Bronchial epithelial cell (primary cell): ENCODE data around the gene SLC5A5. TPM values are rescaled to one million over a fixed set of nuclear protein-coding genes. Genes with fewer than 3 reads are reported as not detected.

Experiments
- DNase-seq: peaks from one replicate; pipeline ENCODE4 v3.0.0-alpha.2; 2010; ENCODE audit warnings: low read depth
- FAIRE-seq: peaks from 2 replicates; lab custom pipeline; 2011; peaks lifted over from hg19 to GRCh38; lab: Jason Lieb, UNC
- H3K27me3 ChIP-seq: 2 replicates; pipeline ENCODE4 v1.5.1; 2011; ENCODE audit warnings: low read length; ENCODE audit not compliant: control insufficient read depth, insufficient read depth
- H3K36me3 ChIP-seq: 2 replicates; pipeline ENCODE4 v1.5.1; 2011; ENCODE audit warnings: low read length; ENCODE audit not compliant: control insufficient read depth, insufficient read depth
- H3K4me3 ChIP-seq: 2 replicates; pipeline ENCODE4 v1.5.1; 2011; ENCODE audit warnings: mild to moderate bottlenecking, low read depth, low read length, control low read depth
- total RNA-seq: library from RNA; depleted of rRNA; stranded (reverse); fragments of >200 nt; gene quantifications from 2 replicates; pipeline ENCODE4 v1.2.1, GENCODE V29; 2014
- TF ChIP-seq, protein P1 (sequence below): IDR thresholded peaks from 2 replicates; pipeline ENCODE4 v1.5.1; 2011; ENCODE audit warnings: mild to moderate bottlenecking, moderate library complexity, low read length, control low read depth, inconsistent platforms; ENCODE audit not compliant: insufficient read depth, severe bottlenecking

The SLC5A5 gene
- total RNA-seq, 1 donor from 2014 or later = under 0.01 TPM

DNA sequence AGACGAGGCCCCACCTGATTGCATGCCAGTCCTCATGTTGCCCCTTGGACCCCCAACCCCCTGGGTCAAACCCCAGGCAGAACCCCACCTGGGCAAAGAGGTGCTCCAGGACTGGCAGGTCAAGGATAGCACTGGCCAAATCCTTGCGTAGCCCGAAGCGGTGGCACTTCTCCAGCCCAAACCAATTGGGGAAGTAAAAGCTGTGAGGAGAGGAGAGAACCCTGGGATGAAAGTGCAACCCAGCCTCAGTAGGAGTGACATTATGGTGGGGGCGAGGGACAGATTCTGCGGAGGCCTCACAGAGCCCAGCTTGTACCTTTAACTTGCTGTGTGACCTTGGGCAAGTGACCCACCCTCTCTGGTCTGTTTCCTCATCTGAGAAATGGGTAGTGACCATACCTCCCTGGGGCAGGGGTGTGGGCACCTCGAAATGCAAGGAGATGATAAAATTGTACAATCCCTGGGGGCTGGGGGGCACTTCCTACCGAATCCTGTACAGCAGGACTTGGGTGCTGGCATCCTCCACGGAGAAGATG is 28.4 kb upstream of the SLC5A5 start:
- H3K4me3 ChIP-seq = no peak overlapping the region
- no peak for DNase-seq
- H3K27me3 ChIP-seq = no peaks in the 10 kb centered on the region
- TF ChIP-seq, protein P1, sequence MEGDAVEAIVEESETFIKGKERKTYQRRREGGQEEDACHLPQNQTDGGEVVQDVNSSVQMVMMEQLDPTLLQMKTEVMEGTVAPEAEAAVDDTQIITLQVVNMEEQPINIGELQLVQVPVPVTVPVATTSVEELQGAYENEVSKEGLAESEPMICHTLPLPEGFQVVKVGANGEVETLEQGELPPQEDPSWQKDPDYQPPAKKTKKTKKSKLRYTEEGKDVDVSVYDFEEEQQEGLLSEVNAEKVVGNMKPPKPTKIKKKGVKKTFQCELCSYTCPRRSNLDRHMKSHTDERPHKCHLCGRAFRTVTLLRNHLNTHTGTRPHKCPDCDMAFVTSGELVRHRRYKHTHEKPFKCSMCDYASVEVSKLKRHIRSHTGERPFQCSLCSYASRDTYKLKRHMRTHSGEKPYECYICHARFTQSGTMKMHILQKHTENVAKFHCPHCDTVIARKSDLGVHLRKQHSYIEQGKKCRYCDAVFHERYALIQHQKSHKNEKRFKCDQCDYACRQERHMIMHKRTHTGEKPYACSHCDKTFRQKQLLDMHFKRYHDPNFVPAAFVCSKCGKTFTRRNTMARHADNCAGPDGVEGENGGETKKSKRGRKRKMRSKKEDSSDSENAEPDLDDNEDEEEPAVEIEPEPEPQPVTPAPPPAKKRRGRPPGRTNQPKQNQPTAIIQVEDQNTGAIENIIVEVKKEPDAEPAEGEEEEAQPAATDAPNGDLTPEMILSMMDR = no peak
- no peak for FAIRE-seq
- no peaks in the 10 kb centered on the region for H3K36me3 ChIP-seq

DNA sequence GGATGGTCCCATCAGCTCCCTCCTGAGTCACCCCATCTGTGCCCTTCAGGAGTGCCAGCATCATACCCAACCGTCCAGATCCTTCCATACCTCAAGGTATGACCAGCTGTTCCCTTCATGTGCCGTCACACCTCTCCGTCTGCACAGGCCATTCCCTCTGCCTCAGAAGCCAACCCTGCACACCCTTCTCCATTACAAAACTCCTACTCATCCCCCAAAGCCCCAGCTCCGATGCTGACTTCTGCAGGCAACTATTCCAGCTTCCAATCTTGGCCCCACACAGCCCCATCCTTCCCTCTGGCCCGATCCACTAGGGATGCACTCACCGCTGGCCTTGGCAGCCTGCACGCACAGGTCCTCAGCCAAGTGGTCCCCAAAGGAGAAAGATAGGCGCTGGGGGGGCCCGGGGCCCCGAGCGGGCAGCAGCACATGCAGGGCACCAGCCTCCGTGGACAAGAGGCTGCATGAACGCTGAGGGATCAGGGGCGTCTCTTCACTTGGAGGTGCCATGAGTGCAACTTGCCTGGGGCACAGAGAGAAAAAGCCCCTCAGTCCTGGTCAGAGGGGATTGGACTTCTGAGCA is 27.7 kb upstream of the SLC5A5 start:
- TF ChIP-seq, protein P1 = no peak
- H3K27me3 ChIP-seq = no peaks in the 10 kb centered on the region
- FAIRE-seq (peak; percentile 84), DNase-seq (no peak)
- H3K4me3 ChIP-seq = no peak overlapping the region
- no peaks in the 10 kb centered on the region for H3K36me3 ChIP-seq

DNA sequence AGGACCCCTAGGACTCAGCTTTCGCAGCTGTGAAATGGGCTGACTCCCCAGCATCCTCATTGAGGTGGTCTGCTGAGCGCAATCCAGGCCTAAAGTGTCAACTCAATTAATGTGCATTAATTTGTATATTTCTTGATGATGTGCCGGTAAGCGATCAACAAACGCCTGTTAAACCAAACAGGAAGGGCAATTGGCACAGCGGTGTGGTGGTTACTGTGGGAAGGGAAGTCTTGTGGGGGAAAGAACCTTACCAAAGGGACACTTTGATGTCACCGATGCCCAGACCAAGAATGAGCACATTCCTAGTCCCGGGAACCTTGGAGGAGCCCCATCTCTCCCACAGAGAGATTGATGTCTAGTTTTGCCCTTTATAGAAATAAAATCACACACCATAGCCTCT is 25.6 kb upstream of the SLC5A5 start:
- DNase-seq (no peak), FAIRE-seq (no peak)
- Histone ChIP-seq H3K4me3 (no peak overlapping the region), H3K36me3 (no peaks in the 10 kb centered on the region), H3K27me3 (no peaks in the 10 kb centered on the region)
- TF ChIP-seq, protein P1 = no peak

DNA sequence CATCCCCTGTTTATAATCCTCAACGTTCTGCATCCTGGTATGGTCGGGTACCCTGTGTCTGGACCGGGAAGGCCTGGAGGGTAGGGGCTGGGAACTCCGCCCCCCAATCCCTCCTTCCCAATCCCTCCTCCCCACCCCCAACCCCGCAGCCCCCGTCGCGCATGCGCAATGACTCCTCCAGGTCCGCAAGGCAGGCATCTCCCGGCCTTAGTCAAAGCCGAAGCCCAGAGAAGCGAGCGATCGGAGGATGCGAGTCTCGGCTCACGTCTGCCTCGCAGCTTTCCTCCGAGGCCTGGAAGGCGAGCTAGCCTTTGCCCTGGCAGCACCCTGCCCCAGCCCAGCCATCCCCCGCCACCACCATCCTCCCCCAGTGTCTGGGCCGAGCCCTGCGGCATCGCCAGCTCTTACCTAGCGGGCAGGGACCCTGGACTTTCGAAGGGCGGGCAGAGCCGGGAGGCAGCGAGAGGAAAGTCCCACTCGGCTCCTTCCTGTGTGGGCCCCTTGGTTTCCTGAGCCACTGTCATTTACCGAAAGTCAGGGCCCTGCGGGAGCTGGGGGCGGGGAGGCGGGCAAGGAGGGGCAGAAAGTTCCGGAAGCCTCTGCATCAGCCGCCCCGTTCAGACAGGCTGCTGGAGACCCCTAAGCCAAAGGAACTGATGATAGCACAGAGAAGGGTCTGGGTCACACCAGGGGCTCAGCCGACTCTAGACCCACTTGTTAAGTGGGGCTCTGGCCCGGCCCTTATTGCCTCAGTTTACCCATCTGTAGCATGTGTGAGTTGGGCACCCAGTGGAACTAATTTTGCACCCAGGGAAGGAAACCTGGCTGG is 24.0 kb upstream of the SLC5A5 start, which contains the start of gene JAK3:
Gene JAK3 (minus strand): TSS at position 445 of the 829 bp plus-strand sequence. CDS start 3,565 bp downstream, outside the sequence.
- FAIRE-seq = no peak

DNA sequence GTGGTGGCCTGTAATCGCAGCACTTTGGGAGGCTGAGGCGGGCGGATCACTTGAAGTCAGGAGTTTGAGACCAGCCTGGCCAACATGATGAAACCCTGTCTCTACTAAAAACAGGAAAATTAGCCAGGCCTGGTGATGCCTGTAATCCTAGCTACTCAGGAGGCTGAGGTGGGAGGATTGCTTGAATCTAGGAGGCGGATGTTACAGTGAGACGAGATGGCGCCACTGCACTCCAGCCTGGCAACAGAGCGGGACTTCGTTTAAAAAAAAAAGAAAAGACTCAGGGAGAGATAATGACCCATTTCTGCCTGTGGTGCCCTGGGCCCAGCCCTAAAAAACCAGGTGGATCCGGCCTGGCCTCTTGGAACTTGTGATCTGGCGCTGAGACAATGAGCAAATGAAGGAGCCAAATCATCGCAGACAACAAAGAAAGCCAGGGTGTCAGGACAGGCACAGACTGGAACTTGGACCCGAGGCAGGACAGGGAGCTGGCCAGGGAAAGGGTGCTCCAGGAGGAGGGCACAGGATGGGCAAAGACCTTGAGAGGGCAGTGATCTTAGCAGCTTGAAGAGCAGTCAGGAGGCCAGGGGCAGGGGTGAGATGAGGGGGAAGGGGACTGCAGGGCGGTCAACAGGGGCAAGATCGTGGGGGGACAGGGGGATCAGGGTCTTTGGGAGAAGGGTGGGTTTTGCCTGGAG is 23.0 kb upstream of the SLC5A5 start:
- TF ChIP-seq, protein P1 = no peak
- FAIRE-seq = no peak
- no peak overlapping the region for H3K4me3 ChIP-seq
- no peak for DNase-seq
- H3K36me3 ChIP-seq = no peaks in the 10 kb centered on the region
- H3K27me3 ChIP-seq = no peaks in the 10 kb centered on the region

More for the DNA sequence above, 24.0 kb upstream of the SLC5A5 start, which contains the start of gene JAK3:
- TF ChIP-seq, protein P1 = no peak
- peak within 1 kb of the TSS; percentile 29 for H3K4me3 ChIP-seq
- no peaks in the 10 kb centered on the region for H3K36me3 ChIP-seq
- peak; percentile 33 for DNase-seq
- H3K27me3 ChIP-seq = no peaks in the 10 kb centered on the region
